Panc1 (cell line): ENCODE measurements around the gene BAG1. TPM values are rescaled to one million over a fixed set of nuclear protein-coding genes. Genes with fewer than 3 reads are reported as not detected.

Experiments
- ATAC-seq: fragments of 200-7000 bp; cut with Tn5 transposase; 2 replicates; pipeline ENCODE4 v1.9.1; 2020; ENCODE audit warnings: mild to moderate bottlenecking, moderate library complexity
- BruUV-seq: library from RNA; stranded (reverse); fragments of 400-500 nt; replicated peaks from 2 replicates; lab custom pipeline; 2021; lab: Mats Ljungman, UMichigan
- CTCF ChIA-PET: fragments of 300-600 bp; sonication (Branson Sonifier 250); formaldehyde crosslinking; loops from one replicate; lab custom pipeline; 2022; ENCODE audit warnings: antibody characterized with exemption; lab: Charles Lee
- POLR2A ChIA-PET: fragments of 300-600 bp; sonication (Branson Sonifier 250); formaldehyde crosslinking; loops from one replicate; lab custom pipeline; 2022; ENCODE audit warnings: antibody characterized with exemption; lab: Charles Lee
- DNase-seq: peaks from one replicate; pipeline ENCODE4 v3.0.0-alpha.2; 2010; ENCODE audit warnings: low read depth, low spot score
- H3K27ac ChIP-seq: 2 replicates; pipeline ENCODE4 v1.5.1; 2011; ENCODE audit warnings: mild to moderate bottlenecking, low read length, inconsistent platforms
- H3K27me3 ChIP-seq: fragments of 200-500 bp; sonication (Bioruptor generic); 2 replicates; pipeline ENCODE4 v1.6.0; 2014; ENCODE audit warnings: low read length, inconsistent platforms; ENCODE audit not compliant: control insufficient read depth, insufficient read depth
- H3K36me3 ChIP-seq: fragments of 200-500 bp; sonication (Bioruptor generic); 2 replicates; pipeline ENCODE4 v1.5.1; 2014; ENCODE audit warnings: inconsistent platforms, mild to moderate bottlenecking, low read length, moderate library complexity; ENCODE audit not compliant: control insufficient read depth, insufficient read depth
- H3K4me1 ChIP-seq: 2 replicates; pipeline ENCODE4 v1.5.1; 2011; ENCODE audit warnings: inconsistent platforms, mild to moderate bottlenecking, low read length, moderate library complexity; ENCODE audit not compliant: control insufficient read depth, insufficient read depth
- H3K4me3 ChIP-seq, 2 experiments: 2 replicates each; pipeline ENCODE4 v1.5.1; 2011 to 2012; ENCODE audit warnings: low read depth in 2 of 2, low read length in 2 of 2, mild to moderate bottlenecking in 2 of 2, inconsistent platforms in 1 of 2, moderate library complexity in 1 of 2
- H3K9me3 ChIP-seq: fragments of 200-500 bp; sonication (Bioruptor generic); 2 replicates; pipeline ENCODE4 v1.5.1; 2014; ENCODE audit warnings: low read depth, mild to moderate bottlenecking, inconsistent platforms, low read length, moderate library complexity; ENCODE audit not compliant: control insufficient read depth, insufficient read depth
- POLR2AphosphoS5 ChIP-seq: IDR thresholded peaks from 2 replicates; pipeline ENCODE4 v1.6.1; 2012; ENCODE audit warnings: mild to moderate bottlenecking, low read depth, low read length, moderate library complexity
- SIN3A ChIP-seq: IDR thresholded peaks from 2 replicates; pipeline ENCODE4 v1.6.1; 2012; ENCODE audit warnings: low read depth, mild to moderate bottlenecking, low read length, moderate library complexity, borderline replicate concordance; ENCODE audit not compliant: insufficient read depth
- TCF7L2 ChIP-seq: IDR thresholded peaks from 2 replicates; pipeline ENCODE4 v1.6.1; 2011; ENCODE audit warnings: mild to moderate bottlenecking, low read depth, low read length, inconsistent platforms
- in situ Hi-C: cut with HindIII; loops from 2 replicates; pipeline ENCODE4 v1.10.0; 2016; ENCODE audit warnings: low sequenced_read_pairs, low pct_unique_long_range_greater_than_20kb
- intact Hi-C: fragments of 100-400 bp; cut with micrococcal nuclease; formaldehyde crosslinking; loops from one replicate; pipeline ENCODE4 v1.10.0; 2022; ENCODE audit not compliant: unreplicated experiment
- total RNA-seq: library from RNA; stranded (reverse); gene quantifications from one replicate; pipeline ENCODE4 v1.2.1, GENCODE V29; 2021; ENCODE audit not compliant: unreplicated experiment
- TF ChIP-seq, protein P1 (sequence below): fragments of 450-650 bp; IDR thresholded peaks from 2 replicates; pipeline ENCODE4 v1.5.1; 2017; ENCODE audit warnings: mild to moderate bottlenecking
- TF ChIP-seq, protein P2 (sequence below), 2 experiments: IDR thresholded peaks; 2 replicates each; pipeline ENCODE4 v1.6.1; 2011 to 2012; ENCODE audit warnings: low read depth in 2 of 2, control low read depth in 1 of 2, low read length in 1 of 2, mild to moderate bottlenecking in 1 of 2, moderate library complexity in 1 of 2; ENCODE audit not compliant: insufficient read depth in 1 of 2

BAG1 gene
- total RNA-seq, 1 experiment from 2014 or later, result 95.8 TPM

DNA sequence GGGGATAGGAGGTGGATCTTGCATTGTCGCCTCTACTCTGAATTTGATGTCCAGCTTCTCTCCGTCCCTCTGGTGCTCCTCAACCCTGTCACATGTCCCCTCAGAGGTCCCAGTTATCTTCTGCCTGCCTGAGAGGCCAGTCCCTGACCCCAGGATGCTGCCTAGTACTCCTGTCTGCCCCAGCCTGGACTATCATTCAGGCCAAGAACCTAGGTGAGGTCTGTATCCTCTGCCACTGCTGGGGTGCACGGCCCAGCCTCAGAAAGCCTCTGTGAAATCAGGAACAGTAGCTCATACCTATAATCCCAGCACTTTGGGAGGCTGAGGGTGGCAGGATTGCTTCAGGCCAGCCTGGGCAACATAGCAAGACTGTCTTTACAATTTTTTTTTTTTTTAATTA is 15.9 kb downstream of the BAG1 start:
- Histone ChIP-seq H3K4me3 (no peak overlapping the region), H3K27me3 (no peaks in the 10 kb centered on the region), H3K36me3 (peaks cover 5% of the 10 kb centered on the region; the same call in 1 of the 2 replicates), H3K27ac (no peak overlapping the region), H3K4me1 (no peaks in the 10 kb centered on the region), H3K9me3 (no peaks in the 10 kb centered on the region)
- in situ Hi-C loops (no loop called here), intact Hi-C loops (no loop called here)
- CTCF ChIA-PET, result no interaction called here
- no TSS peak for BruUV-seq
- DNase-seq (no peak), ATAC-seq (no peak)
- TF ChIP-seq, protein P1, sequence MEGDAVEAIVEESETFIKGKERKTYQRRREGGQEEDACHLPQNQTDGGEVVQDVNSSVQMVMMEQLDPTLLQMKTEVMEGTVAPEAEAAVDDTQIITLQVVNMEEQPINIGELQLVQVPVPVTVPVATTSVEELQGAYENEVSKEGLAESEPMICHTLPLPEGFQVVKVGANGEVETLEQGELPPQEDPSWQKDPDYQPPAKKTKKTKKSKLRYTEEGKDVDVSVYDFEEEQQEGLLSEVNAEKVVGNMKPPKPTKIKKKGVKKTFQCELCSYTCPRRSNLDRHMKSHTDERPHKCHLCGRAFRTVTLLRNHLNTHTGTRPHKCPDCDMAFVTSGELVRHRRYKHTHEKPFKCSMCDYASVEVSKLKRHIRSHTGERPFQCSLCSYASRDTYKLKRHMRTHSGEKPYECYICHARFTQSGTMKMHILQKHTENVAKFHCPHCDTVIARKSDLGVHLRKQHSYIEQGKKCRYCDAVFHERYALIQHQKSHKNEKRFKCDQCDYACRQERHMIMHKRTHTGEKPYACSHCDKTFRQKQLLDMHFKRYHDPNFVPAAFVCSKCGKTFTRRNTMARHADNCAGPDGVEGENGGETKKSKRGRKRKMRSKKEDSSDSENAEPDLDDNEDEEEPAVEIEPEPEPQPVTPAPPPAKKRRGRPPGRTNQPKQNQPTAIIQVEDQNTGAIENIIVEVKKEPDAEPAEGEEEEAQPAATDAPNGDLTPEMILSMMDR, result no peak
- TF ChIP-seq, protein P2, sequence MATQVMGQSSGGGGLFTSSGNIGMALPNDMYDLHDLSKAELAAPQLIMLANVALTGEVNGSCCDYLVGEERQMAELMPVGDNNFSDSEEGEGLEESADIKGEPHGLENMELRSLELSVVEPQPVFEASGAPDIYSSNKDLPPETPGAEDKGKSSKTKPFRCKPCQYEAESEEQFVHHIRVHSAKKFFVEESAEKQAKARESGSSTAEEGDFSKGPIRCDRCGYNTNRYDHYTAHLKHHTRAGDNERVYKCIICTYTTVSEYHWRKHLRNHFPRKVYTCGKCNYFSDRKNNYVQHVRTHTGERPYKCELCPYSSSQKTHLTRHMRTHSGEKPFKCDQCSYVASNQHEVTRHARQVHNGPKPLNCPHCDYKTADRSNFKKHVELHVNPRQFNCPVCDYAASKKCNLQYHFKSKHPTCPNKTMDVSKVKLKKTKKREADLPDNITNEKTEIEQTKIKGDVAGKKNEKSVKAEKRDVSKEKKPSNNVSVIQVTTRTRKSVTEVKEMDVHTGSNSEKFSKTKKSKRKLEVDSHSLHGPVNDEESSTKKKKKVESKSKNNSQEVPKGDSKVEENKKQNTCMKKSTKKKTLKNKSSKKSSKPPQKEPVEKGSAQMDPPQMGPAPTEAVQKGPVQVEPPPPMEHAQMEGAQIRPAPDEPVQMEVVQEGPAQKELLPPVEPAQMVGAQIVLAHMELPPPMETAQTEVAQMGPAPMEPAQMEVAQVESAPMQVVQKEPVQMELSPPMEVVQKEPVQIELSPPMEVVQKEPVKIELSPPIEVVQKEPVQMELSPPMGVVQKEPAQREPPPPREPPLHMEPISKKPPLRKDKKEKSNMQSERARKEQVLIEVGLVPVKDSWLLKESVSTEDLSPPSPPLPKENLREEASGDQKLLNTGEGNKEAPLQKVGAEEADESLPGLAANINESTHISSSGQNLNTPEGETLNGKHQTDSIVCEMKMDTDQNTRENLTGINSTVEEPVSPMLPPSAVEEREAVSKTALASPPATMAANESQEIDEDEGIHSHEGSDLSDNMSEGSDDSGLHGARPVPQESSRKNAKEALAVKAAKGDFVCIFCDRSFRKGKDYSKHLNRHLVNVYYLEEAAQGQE (IDR thresholded peaks at IDR 0.05; ENCODE audit: insufficient read depth in 1 of 2, low read depth in 2 of 2, low read length in 1 of 2), result no peak
- TF ChIP-seq POLR2AphosphoS5, result no peak
- TF ChIP-seq TCF7L2, result no peak
- no peak for TF ChIP-seq SIN3A
- POLR2A ChIA-PET, result interaction anchor here (0.5 kb wide), 1 partner anchor 17 kb away, joined by 3 read pairs; no protein-coding TSS in a partner anchor

DNA sequence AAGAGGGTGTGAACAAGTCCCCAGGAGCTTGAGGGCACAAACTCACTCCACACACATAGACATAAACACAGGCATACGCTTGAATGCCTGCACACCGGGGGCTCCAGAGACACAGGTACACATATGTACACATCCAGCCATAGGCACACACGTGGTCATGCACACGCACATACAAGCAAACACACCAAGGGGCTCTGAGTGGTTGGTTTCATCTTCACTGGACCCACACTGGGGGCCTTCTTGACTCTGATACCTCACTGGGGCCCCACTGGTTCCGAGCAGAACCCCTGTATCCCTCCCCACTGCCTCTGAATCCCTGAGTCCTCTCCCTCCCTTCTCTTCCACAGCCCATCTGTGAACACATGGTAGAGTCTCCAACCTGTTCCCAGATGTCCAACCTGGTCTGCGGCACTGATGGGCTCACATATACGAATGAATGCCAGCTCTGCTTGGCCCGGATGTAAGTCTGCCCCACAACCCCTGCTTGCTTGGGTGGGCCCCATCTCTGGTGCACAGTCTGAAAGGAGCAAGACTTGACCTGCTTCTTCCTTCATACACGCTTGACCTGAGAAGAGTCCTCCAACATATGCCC is 18.1 kb downstream of the BAG1 start:
- H3K36me3 ChIP-seq, result no peaks in the 10 kb centered on the region
- no peaks in the 10 kb centered on the region for H3K27me3 ChIP-seq
- no peak for DNase-seq
- H3K4me3 ChIP-seq, result no peak overlapping the region
- TF ChIP-seq, protein P2 (IDR thresholded peaks at IDR 0.05; ENCODE audit: insufficient read depth in 1 of 2, low read depth in 2 of 2, low read length in 1 of 2), result no peak
- TF ChIP-seq SIN3A, result no peak
- no peak for TF ChIP-seq TCF7L2
- TF ChIP-seq, protein P1, result no peak
- TF ChIP-seq POLR2AphosphoS5, result no peak
- POLR2A ChIA-PET, result no interaction called here
- no peaks in the 10 kb centered on the region for H3K4me1 ChIP-seq
- BruUV-seq, result no TSS peak
- intact Hi-C loops, result no loop called here
- in situ Hi-C loops, result no loop called here
- no peak for ATAC-seq
- no peak overlapping the region for H3K27ac ChIP-seq
- no peaks in the 10 kb centered on the region for H3K9me3 ChIP-seq
- CTCF ChIA-PET, result no interaction called here
